Liver (tissue), 3 donors: ENCODE data around the gene CCDC190.

Experiments
- EGR1 ChIP-seq, 2 donors: IDR thresholded peaks; 2 replicates each; pipeline ENCODE4 v1.6.1; 2016 to 2018; ENCODE audit warnings: antibody characterized with exemption in 2 of 2, low read depth in 2 of 2
- GABPA ChIP-seq, 2 donors: IDR thresholded peaks in 1 of 2; conservative IDR thresholded peaks in 1 of 2; 2 replicates each; pipeline ENCODE4 v1.6.1; 2016; ENCODE audit warnings: antibody characterized with exemption in 2 of 2, mild to moderate bottlenecking in 1 of 2, moderate library complexity in 1 of 2
- JUND ChIP-seq, 2 donors: IDR thresholded peaks; 2 replicates each; pipeline ENCODE4 v1.6.1; 2016; ENCODE audit warnings: antibody characterized with exemption in 2 of 2
- RAD21 ChIP-seq, 2 donors: IDR thresholded peaks; 2 replicates each; pipeline ENCODE4 v1.6.1; 2016; ENCODE audit warnings: antibody characterized with exemption in 2 of 2, mild to moderate bottlenecking in 2 of 2
- RXRA ChIP-seq, 2 donors: IDR thresholded peaks; 2 replicates each; pipeline ENCODE4 v1.6.1; 2017 to 2018; ENCODE audit warnings: antibody characterized with exemption in 2 of 2, mild to moderate bottlenecking in 1 of 2
- SP1 ChIP-seq: IDR thresholded peaks from 2 replicates; pipeline ENCODE4 v1.6.1; 2018; ENCODE audit warnings: antibody characterized with exemption, mild to moderate bottlenecking
- TAF1 ChIP-seq: conservative IDR thresholded peaks from 2 replicates; pipeline ENCODE4 v1.6.1; 2016; ENCODE audit warnings: antibody characterized with exemption, mild to moderate bottlenecking
- YY1 ChIP-seq: IDR thresholded peaks from 2 replicates; pipeline ENCODE4 v1.6.1; 2016; ENCODE audit warnings: antibody characterized with exemption, mild to moderate bottlenecking
- TF ChIP-seq, protein P1 (sequence below): fragments of 150-350 bp; IDR thresholded peaks from 2 replicates; pipeline ENCODE4 v1.5.1; 2017; ENCODE audit warnings: improper control_type of control experiment, low read depth, low read length; ENCODE audit not compliant: missing input control
- TF ChIP-seq, protein P2 (sequence below): IDR thresholded peaks from 2 replicates; pipeline ENCODE4 v1.6.1; 2016; ENCODE audit warnings: antibody characterized with exemption
- TF ChIP-seq, protein P3 (sequence below): IDR thresholded peaks from 2 replicates; pipeline ENCODE4 v1.6.1; 2016; ENCODE audit warnings: antibody characterized with exemption
- TF ChIP-seq, protein P4 (sequence below): IDR thresholded peaks from 2 replicates; pipeline ENCODE4 v1.6.1; 2016; ENCODE audit warnings: antibody characterized with exemption
- TF ChIP-seq, protein P5 (sequence below): IDR thresholded peaks from 2 replicates; pipeline ENCODE4 v1.6.1; 2016; ENCODE audit warnings: antibody characterized with exemption, mild to moderate bottlenecking
- donor health status: healthy.
- donor health status: healthy.

DNA sequence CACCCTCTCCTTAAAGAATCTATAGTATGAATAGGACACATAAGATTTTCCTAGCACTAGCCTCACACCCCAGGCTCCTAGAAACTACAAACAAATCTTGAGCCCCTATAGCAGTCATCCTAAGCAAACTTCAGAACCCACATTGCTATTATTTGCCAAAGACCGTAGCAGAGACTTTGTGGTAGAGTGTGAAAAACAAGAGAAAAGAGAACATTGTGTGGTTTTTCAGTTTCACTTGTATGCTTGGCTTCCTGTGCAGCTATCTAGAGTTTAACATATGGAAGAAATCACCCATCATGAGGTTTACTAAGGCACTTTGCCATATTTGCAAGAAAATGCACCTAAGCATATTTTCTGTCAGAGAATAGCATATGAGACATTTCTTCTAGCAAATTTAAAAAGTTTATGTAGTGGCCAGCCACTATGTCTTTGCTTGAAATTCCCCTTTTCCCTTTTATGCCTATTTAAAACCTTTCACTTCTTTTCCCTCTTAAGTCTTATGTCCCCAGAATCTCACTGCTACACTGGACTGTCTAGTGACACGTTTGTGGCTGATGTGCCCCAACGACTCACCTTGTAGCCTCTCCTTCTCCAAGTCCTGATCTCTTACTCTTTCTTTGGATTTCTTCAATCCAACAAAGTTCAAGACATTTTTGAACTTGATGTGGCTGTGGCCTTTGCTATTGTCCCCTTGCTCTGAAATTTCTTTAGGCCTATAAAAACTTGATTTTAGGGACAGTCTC lies 25.6 kb downstream of the CCDC190 start:
- TF ChIP-seq YY1 = no peak
- TF ChIP-seq, protein P1, sequence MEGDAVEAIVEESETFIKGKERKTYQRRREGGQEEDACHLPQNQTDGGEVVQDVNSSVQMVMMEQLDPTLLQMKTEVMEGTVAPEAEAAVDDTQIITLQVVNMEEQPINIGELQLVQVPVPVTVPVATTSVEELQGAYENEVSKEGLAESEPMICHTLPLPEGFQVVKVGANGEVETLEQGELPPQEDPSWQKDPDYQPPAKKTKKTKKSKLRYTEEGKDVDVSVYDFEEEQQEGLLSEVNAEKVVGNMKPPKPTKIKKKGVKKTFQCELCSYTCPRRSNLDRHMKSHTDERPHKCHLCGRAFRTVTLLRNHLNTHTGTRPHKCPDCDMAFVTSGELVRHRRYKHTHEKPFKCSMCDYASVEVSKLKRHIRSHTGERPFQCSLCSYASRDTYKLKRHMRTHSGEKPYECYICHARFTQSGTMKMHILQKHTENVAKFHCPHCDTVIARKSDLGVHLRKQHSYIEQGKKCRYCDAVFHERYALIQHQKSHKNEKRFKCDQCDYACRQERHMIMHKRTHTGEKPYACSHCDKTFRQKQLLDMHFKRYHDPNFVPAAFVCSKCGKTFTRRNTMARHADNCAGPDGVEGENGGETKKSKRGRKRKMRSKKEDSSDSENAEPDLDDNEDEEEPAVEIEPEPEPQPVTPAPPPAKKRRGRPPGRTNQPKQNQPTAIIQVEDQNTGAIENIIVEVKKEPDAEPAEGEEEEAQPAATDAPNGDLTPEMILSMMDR = no peak
- TF ChIP-seq RXRA (IDR thresholded peaks at IDR 0.05) = no peak
- TF ChIP-seq, protein P2, sequence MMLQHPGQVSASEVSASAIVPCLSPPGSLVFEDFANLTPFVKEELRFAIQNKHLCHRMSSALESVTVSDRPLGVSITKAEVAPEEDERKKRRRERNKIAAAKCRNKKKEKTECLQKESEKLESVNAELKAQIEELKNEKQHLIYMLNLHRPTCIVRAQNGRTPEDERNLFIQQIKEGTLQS = no peak
- no peak for TF ChIP-seq JUND (IDR thresholded peaks at IDR 0.05)
- TF ChIP-seq, protein P3, sequence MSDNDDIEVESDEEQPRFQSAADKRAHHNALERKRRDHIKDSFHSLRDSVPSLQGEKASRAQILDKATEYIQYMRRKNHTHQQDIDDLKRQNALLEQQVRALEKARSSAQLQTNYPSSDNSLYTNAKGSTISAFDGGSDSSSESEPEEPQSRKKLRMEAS = no peak
- no peak for TF ChIP-seq TAF1
- no peak for TF ChIP-seq GABPA (IDR thresholded peaks at IDR 0.05 in 1 of 2, conservative IDR thresholded peaks at IDR 0.05 in 1 of 2)
- TF ChIP-seq, protein P4, sequence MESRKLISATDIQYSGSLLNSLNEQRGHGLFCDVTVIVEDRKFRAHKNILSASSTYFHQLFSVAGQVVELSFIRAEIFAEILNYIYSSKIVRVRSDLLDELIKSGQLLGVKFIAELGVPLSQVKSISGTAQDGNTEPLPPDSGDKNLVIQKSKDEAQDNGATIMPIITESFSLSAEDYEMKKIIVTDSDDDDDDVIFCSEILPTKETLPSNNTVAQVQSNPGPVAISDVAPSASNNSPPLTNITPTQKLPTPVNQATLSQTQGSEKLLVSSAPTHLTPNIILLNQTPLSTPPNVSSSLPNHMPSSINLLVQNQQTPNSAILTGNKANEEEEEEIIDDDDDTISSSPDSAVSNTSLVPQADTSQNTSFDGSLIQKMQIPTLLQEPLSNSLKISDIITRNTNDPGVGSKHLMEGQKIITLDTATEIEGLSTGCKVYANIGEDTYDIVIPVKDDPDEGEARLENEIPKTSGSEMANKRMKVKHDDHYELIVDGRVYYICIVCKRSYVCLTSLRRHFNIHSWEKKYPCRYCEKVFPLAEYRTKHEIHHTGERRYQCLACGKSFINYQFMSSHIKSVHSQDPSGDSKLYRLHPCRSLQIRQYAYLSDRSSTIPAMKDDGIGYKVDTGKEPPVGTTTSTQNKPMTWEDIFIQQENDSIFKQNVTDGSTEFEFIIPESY = no peak
- no peak for TF ChIP-seq RAD21 (IDR thresholded peaks at IDR 0.05)
- TF ChIP-seq, protein P5, sequence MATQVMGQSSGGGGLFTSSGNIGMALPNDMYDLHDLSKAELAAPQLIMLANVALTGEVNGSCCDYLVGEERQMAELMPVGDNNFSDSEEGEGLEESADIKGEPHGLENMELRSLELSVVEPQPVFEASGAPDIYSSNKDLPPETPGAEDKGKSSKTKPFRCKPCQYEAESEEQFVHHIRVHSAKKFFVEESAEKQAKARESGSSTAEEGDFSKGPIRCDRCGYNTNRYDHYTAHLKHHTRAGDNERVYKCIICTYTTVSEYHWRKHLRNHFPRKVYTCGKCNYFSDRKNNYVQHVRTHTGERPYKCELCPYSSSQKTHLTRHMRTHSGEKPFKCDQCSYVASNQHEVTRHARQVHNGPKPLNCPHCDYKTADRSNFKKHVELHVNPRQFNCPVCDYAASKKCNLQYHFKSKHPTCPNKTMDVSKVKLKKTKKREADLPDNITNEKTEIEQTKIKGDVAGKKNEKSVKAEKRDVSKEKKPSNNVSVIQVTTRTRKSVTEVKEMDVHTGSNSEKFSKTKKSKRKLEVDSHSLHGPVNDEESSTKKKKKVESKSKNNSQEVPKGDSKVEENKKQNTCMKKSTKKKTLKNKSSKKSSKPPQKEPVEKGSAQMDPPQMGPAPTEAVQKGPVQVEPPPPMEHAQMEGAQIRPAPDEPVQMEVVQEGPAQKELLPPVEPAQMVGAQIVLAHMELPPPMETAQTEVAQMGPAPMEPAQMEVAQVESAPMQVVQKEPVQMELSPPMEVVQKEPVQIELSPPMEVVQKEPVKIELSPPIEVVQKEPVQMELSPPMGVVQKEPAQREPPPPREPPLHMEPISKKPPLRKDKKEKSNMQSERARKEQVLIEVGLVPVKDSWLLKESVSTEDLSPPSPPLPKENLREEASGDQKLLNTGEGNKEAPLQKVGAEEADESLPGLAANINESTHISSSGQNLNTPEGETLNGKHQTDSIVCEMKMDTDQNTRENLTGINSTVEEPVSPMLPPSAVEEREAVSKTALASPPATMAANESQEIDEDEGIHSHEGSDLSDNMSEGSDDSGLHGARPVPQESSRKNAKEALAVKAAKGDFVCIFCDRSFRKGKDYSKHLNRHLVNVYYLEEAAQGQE = no peak
- no peak for TF ChIP-seq SP1
- no peak for TF ChIP-seq EGR1 (IDR thresholded peaks at IDR 0.05; ENCODE audit: low read depth in 2 of 2)
